AG09309 (cell line): ENCODE measurements around the gene ADAMTS12.

Source experiments
- DNase-seq: peaks from one replicate; pipeline ENCODE4 v3.0.0-alpha.2; 2010; ENCODE audit warnings: low read depth
- H3K4me3 ChIP-seq: 2 replicates; pipeline ENCODE4 v1.5.1; 2011; ENCODE audit warnings: mild to moderate bottlenecking, low read depth, low read length, moderate library complexity; ENCODE audit not compliant: control insufficient read depth
- CTCF ChIP-seq: IDR thresholded peaks from 2 replicates; pipeline ENCODE4 v1.5.1; 2011; ENCODE audit warnings: mild to moderate bottlenecking, low read depth, low read length, inconsistent platforms; ENCODE audit not compliant: insufficient read depth, control insufficient read depth; ENCODE audit errors: missing control alignments

The ADAMTS12 gene

GRCh38 chr5:33649549-33650482 is 242.0 kb downstream of the ADAMTS12 start:
- no peak for TF ChIP-seq CTCF
- H3K4me3 ChIP-seq, result no peak overlapping the region
- peak; percentile 65 for DNase-seq

DNA sequence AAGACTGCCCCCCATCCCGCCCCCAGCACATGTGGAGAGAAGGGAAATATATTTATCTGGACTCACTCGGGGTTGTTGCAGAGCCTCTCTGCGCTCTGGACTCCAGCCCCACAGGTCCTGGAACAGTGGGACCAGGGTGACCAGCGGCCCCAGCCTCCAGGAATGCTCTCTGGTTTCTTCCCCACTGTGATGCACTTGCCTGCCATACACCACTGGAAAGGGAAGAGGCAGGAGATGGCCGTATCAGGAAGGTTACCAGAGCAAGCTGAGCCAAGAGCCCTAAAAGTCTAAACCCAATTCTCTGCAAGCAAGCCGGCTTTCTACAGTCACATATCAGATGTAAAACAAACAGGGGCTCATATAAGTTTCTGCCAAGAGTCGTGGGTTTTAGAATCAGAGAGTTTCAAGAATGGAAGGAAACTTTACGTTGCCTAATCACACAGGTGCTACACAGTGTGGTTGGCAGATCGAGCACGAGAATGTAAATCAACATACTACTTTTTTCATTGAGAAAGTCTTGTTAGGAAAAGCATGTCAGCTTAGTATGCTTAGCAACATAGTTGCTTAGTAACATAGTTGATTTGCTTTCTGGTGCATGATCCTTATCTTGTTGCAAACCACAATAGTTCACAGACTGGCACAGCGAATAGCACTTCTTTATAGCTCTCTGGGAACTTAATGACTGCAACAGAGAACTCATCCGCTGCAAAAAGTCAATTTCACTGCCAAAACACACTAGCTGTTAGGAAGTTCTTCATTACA is 249.9 kb downstream of the ADAMTS12 start:
- TF ChIP-seq CTCF, result no peak
- peak; percentile 69 for DNase-seq
- no peak overlapping the region for H3K4me3 ChIP-seq

DNA sequence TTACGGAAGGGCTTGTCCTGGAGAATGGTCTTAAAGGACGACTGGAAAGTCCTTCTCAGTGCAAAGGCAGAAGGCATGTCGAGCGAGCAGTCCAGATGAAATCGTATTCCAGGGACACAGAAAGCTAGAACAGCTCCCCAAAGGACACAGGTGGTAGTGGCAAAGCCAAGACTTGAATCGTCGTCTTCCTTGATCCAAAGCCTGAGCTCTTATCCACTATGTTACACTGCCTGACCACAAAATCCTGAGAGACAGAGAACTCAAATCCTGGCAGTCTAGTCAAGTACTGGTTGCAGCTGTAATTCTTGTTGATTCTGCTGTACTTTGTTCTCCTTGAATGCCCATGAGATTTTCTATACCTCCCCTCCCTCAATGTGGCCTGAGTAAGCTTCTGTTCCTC is 252.3 kb downstream of the ADAMTS12 start:
- no peak overlapping the region for H3K4me3 ChIP-seq
- TF ChIP-seq CTCF, result no peak
- DNase-seq, result no peak

DNA sequence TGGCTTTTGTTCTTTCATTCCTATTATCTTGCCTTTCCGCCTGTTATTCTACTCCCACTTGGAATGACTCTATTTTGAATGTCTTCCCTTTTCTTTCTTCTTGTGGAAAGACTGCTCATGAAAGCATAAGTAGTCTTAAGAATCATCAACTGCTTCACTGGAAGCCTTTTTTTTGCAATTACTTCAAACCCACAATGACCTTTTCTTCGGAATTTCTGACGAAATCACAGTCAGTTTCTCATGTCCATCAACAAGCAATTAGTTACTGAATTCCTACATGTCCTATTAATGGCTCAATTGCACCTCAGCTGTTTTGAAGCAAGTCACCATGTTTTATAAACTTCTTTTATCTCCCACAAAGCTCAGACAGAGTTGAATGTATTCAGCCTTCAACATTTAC is 254.8 kb downstream of the ADAMTS12 start:
- DNase-seq, result no peak
- H3K4me3 ChIP-seq, result no peak overlapping the region
- TF ChIP-seq CTCF, result no peak

DNA sequence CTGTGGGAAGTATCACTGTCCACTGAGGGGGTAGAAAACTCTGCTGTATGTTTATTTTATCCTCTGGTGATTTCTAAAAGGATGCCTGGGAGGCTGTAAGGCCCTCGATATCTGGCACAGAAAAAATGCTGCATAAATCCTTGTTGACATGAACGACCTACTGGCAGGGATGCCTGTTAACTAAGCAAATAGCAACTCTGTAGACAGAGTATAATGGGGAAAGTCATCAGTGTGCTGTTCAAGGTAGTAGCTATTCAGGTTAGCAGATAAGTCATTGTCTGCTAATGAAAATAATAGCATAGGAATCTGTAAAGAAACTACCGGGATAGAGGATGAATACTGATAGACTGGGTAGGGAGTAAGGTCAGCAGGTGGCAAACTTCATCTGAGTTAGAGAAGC is 256.2 kb downstream of the ADAMTS12 start:
- no peak for TF ChIP-seq CTCF
- no peak overlapping the region for H3K4me3 ChIP-seq
- no peak for DNase-seq

DNA sequence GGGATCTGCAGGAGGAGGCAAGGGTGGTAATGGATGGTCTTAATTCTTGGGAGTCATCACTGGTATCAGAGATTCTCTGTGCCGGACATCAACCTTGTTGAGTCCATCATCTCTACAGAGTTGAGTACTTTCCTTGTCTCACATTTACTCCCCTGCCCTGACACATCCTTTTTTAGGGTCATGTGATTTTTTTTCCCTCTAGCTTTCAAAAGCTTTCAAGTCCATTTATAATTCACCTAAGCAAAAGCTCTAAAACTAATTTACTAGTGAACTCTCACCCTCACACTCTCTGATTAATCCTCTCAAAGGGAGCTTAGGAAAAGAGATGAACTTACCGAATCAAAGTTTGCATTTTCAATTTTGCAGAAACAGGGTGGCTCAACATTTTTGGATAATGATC is 258.1 kb downstream of the ADAMTS12 start:
- no peak for TF ChIP-seq CTCF
- no peak for DNase-seq
- no peak overlapping the region for H3K4me3 ChIP-seq
